Activated CD8-positive, alpha-beta memory T cell treated with anti-CD3 and anti-CD28 coated beads for 24 hours (primary cell): Measurements from ENCODE around the gene THADA.
"Not testable (repeated sequence)": the region's sequence is repeated elsewhere in the genome, so short reads cannot be mapped to it uniquely, and the experiment has no call there.

Experiments
- DNase-seq: peaks from one replicate; pipeline ENCODE4 v3.0.0-alpha.2; 2020

THADA gene

GRCh38 chr2:43198263-43198662, 397.6 kb downstream of the THADA start:
- DNase-seq: no peak

- no peak for DNase-seq
Measured at GRCh38 chr2:43197588-43197896, 398.3 kb downstream of the THADA start.

GRCh38 chr2:43196768-43197587, 398.9 kb downstream of the THADA start:
- DNase-seq: no peak

- no peak for DNase-seq
Measured at GRCh38 chr2:43194121-43194869, 401.5 kb downstream of the THADA start.

- DNase-seq: no peak
Measured at GRCh38 chr2:43193652-43194120, 402.2 kb downstream of the THADA start.

- no peak for DNase-seq
Measured at GRCh38 chr2:43192744-43193651, 402.8 kb downstream of the THADA start.

GRCh38 chr2:43191947-43192516, 403.8 kb downstream of the THADA start:
- DNase-seq: no peak

- no peak for DNase-seq
Measured at GRCh38 chr2:43190311-43191052, 405.4 kb downstream of the THADA start.

GRCh38 chr2:43189861-43190260, 406.0 kb downstream of the THADA start:
- DNase-seq: not testable (repeated sequence)

- no peak for DNase-seq
Measured at GRCh38 chr2:43188561-43189386, 407.1 kb downstream of the THADA start.

GRCh38 chr2:43186679-43187374, 409.0 kb downstream of the THADA start:
- no peak for DNase-seq

- DNase-seq: no peak
Measured at GRCh38 chr2:43186321-43186678, 409.5 kb downstream of the THADA start.

- no peak for DNase-seq
Measured at GRCh38 chr2:43185146-43185545, 410.7 kb downstream of the THADA start.

- DNase-seq: no peak
Measured at GRCh38 chr2:43184339-43184895, 411.4 kb downstream of the THADA start.

GRCh38 chr2:43183743-43184142, 412.1 kb downstream of the THADA start:
- DNase-seq: no peak

GRCh38 chr2:43180897-43181296, 414.9 kb downstream of the THADA start:
- no peak for DNase-seq
